GM12892 (cell line): ENCODE measurements around the gene CARD16.

ENCODE experiments used
- POLR2A ChIP-seq: IDR thresholded peaks from 2 replicates; pipeline ENCODE4 v1.6.1; 2011; ENCODE audit warnings: low read depth, low read length, control low read depth
- POLR2AphosphoS5 ChIP-seq: IDR thresholded peaks from 2 replicates; pipeline ENCODE4 v1.6.1; 2011; ENCODE audit warnings: low read depth, low read length, control low read depth

DNA sequence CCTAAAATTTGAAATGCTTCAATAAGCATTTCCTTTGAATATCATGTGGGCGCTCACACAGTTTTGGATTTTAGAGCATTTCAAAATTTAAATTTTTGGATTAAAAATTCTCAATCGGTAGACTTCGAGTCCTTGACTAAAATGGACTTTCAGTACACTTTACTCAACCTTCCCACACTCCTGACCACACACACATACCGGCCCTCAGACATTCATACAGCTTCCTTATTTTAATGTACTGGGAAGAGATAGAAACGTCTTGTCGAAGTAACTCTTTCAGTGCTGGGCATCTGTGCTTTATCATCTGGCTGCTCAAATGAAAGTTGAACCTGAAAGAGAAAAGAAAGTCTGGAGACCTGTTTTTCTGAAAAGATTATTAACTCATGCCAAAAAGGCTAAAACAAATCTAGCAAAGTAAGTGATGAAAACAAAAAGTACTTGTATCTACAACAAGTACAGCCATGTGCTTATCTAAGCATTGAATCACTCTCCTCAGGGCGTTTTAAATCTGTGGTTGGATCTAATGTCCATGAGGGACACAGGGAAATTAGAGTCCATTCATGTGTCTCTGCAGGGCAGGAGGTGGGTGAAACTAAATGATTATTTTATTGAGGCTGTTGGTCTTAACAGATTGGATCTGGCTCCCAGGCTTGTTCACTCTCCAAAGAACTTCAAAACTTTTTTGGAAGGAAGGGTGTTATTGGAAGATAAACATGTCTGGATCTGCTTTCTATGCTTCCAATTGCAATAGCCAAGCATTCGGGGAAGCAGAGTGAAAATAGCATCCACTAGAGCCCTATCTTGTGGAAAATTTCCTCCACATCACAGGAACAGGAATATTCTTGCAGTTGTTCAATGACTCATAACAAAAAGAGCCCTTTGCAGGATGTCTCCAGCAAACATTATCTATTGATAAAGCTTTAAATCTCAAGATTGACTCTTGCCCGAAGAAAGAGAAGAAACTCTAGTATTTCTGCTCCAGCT lies 47.4 kb upstream of the CARD16 start:
- TF ChIP-seq POLR2AphosphoS5, result no peak
- no peak for TF ChIP-seq POLR2A
